ENCODE measurements around the gene SPI1.
A peak's percentile ranks its signal among the peaks of the same experiment; 100 is the strongest.

Gene SPI1

GRCh38 chr11:47354913-47355282 lies 23.4 kb downstream of the SPI1 start:
- H3K27ac ChIP-seq, result peak overlapping the region; percentile 54
- TF ChIP-seq ZFX (IDR thresholded peaks at IDR 0.05), result peak; percentile 75; the same call in 1 of the 2 replicates
- 0 out of 2 replicates have a peak, but pooled peaks have one; percentile 68 for TF ChIP-seq CTCF (conservative IDR thresholded peaks at IDR 0.05)

GRCh38 chr11:47353978-47354774 lies 24.2 kb downstream of the SPI1 start:
- H3K27ac ChIP-seq, result no peak overlapping the region
- no peak for TF ChIP-seq ZFX (IDR thresholded peaks at IDR 0.05)
- no peak for TF ChIP-seq CTCF (conservative IDR thresholded peaks at IDR 0.05)

GRCh38 chr11:47352556-47352955 lies 25.8 kb downstream of the SPI1 start, which contains the start of gene MYBPC3:
TSS of gene MYBPC3 (minus strand) at chr11:47352702. CDS start at chr11:47352647, 55 bp downstream.
- TF ChIP-seq CTCF (conservative IDR thresholded peaks at IDR 0.05) (no peak), ZFX (IDR thresholded peaks at IDR 0.05) (no peak)

GRCh38 chr11:47351156-47352126 lies 26.9 kb downstream of the SPI1 start:
- no peak overlapping the region for H3K27ac ChIP-seq
- TF ChIP-seq CTCF (conservative IDR thresholded peaks at IDR 0.05), result no peak

More at GRCh38 chr11:47352556-47352955, 25.8 kb downstream of the SPI1 start, which contains the start of gene MYBPC3:
- H3K27ac ChIP-seq, result no peak within 1 kb of the TSS

- TF ChIP-seq ZFX (IDR thresholded peaks at IDR 0.05), result no peak
- TF ChIP-seq CTCF (conservative IDR thresholded peaks at IDR 0.05), result no peak
- no peak overlapping the region for H3K27ac ChIP-seq
Observed at GRCh38 chr11:47350315-47350714, 28.0 kb downstream of the SPI1 start.

- TF ChIP-seq CTCF (conservative IDR thresholded peaks at IDR 0.05) (no peak), ZFX (IDR thresholded peaks at IDR 0.05) (no peak)
- H3K27ac ChIP-seq, result no peak overlapping the region
Observed at GRCh38 chr11:47349521-47350095, 28.7 kb downstream of the SPI1 start.

All from C4-2B (cell line).